ENCODE data around the gene CFB.
"Not testable (repeated sequence)": the region's sequence is repeated elsewhere in the genome, so short reads cannot be mapped to it uniquely, and the experiment has no call there.

Gene CFB

DNA sequence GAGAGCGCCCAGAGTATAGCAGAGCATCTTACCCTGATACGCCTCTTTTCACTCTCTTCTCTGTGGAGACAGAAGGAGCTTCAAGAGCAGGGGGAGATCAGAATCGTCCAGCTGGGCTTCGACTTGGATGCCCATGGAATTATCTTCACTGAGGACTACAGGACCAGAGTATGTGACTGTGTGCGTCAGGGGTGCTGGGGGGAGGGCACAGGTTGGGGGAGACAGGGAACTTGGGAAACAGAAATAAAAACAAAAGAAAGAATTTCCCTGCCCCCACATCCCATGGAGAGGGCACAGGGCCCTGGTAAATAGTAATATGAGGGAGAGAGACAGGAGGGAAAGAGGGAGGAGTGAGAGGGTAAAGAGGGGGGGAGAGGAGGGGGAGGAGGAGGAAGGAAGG, 32.9 kb downstream of the CFB start:
- no peak overlapping the region for H3K4me3 ChIP-seq (replicated peaks in 1 of 2; ENCODE audit: low read depth in 2 of 2, low read length in 2 of 2)
- no peak for DNase-seq (ENCODE audit: low read depth in 2 of 2)
- TF ChIP-seq, protein P1, sequence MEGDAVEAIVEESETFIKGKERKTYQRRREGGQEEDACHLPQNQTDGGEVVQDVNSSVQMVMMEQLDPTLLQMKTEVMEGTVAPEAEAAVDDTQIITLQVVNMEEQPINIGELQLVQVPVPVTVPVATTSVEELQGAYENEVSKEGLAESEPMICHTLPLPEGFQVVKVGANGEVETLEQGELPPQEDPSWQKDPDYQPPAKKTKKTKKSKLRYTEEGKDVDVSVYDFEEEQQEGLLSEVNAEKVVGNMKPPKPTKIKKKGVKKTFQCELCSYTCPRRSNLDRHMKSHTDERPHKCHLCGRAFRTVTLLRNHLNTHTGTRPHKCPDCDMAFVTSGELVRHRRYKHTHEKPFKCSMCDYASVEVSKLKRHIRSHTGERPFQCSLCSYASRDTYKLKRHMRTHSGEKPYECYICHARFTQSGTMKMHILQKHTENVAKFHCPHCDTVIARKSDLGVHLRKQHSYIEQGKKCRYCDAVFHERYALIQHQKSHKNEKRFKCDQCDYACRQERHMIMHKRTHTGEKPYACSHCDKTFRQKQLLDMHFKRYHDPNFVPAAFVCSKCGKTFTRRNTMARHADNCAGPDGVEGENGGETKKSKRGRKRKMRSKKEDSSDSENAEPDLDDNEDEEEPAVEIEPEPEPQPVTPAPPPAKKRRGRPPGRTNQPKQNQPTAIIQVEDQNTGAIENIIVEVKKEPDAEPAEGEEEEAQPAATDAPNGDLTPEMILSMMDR (IDR thresholded peaks at IDR 0.05; ENCODE audit: low read depth, low read length): no peak

- DNase-seq (ENCODE audit: low read depth in 2 of 2): no peak
- TF ChIP-seq, protein P1 (IDR thresholded peaks at IDR 0.05; ENCODE audit: low read depth, low read length): no peak
- no peak overlapping the region for H3K4me3 ChIP-seq (replicated peaks in 1 of 2; ENCODE audit: low read depth in 2 of 2, low read length in 2 of 2)
Observed at GRCh38 chr6:31979238-31979898, 33.5 kb downstream of the CFB start.

DNA sequence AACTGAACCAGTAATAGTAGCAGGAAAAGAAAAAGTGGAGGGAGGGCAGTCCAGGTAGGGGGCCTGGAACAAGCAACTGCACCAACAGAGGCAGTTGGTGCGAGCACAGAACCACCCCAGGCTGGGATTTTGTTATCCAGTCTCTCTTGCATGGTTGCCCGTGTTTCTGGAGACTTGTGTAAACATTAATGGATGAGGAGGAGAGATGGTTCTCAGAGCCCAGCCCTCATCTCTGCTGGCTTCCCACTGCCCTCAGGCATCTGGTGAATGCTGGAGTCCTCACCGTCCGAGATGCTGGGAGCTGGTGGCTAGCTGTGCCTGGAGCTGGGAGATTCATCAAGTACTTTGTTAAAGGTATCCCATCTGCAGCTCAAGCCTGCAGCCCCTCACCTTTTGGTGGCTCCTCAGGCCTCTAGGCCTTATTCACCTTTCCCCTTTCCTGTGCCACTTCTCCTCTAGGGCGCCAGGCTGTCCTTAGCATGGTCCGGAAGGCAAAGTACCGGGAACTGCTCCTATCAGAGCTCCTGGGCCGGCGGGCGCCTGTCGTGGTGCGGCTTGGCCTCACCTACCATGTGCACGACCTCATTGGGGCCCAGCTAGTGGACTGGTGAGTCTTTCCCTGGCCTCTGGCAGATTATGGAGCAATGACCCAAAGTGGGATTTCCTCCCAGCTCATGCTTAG, 34.4 kb downstream of the CFB start:
- not testable (repeated sequence) for H3K4me3 ChIP-seq (replicated peaks in 1 of 2; ENCODE audit: low read depth in 2 of 2, low read length in 2 of 2); DNase-seq (ENCODE audit: low read depth in 2 of 2)

- not testable (repeated sequence) for H3K4me3 ChIP-seq (replicated peaks in 1 of 2; ENCODE audit: low read depth in 2 of 2, low read length in 2 of 2); DNase-seq (ENCODE audit: low read depth in 2 of 2)
Observed at GRCh38 chr6:31980998-31981397, 35.1 kb downstream of the CFB start.

DNA sequence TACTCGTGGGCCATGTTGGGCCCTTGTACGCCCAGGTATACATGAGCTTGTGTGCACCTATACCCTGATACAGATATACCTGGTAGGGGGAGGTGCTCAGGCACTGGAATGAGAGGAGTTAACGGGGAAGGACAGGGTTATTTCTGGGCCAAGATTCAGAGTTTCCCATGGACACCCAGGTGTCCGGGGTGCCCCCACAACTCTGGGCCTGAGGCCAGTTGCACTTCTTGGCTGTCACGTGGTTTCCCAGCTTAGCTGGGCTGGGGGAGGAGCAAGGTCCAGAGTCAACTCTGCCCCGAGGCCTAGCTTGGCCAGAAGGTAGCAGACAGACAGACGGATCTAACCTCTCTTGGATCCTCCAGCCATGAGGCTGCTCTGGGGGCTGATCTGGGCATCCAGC, 35.8 kb downstream of the CFB start, which contains the start of gene C4A:
Gene C4A (plus strand): TSS at position 314 of the 400 bp plus-strand sequence. CDS start 51 bp downstream, at position 365.
- DNase-seq (ENCODE audit: low read depth in 2 of 2); H3K4me3 ChIP-seq (replicated peaks in 1 of 2; ENCODE audit: low read depth in 2 of 2, low read length in 2 of 2): not testable (repeated sequence)

GRCh38 chr6:31989363-31989762, 43.5 kb downstream of the CFB start:
- DNase-seq (ENCODE audit: low read depth in 2 of 2); H3K4me3 ChIP-seq (replicated peaks in 1 of 2; ENCODE audit: low read depth in 2 of 2, low read length in 2 of 2): not testable (repeated sequence)

DNA sequence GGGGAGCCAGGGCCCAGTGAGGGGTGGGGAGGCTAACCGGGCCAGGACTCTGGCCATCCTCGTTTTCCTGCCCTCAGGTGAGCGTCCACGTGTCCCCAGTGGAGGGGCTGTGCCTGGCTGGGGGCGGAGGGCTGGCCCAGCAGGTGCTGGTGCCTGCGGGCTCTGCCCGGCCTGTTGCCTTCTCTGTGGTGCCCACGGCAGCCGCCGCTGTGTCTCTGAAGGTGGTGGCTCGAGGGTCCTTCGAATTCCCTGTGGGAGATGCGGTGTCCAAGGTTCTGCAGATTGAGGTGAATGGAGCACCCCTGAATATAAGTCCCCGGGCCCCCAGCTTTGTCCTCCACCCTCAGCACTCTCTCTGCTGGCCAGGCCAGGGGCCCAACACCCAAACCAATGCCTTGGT, 48.5 kb downstream of the CFB start:
- not testable (repeated sequence) for H3K4me3 ChIP-seq (replicated peaks in 1 of 2; ENCODE audit: low read depth in 2 of 2, low read length in 2 of 2); DNase-seq (ENCODE audit: low read depth in 2 of 2)

GRCh38 chr6:31996385-31996784, 50.5 kb downstream of the CFB start:
- not testable (repeated sequence) for DNase-seq (ENCODE audit: low read depth in 2 of 2)

More at GRCh38 chr6:31996385-31996784, 50.5 kb downstream of the CFB start:
- not testable (repeated sequence) for H3K4me3 ChIP-seq (replicated peaks in 1 of 2; ENCODE audit: low read depth in 2 of 2, low read length in 2 of 2)
